ENCODE results near the gene CCDC187.
"Not testable (repeated sequence)": the region's sequence is repeated elsewhere in the genome, so short reads cannot be mapped to it uniquely, and the experiment has no call there.

Gene CCDC187

GRCh38 chr9:136237486-136238341 is 66.2 kb downstream of the CCDC187 start:
- DNase-seq, result no peak

- not testable (repeated sequence) for DNase-seq
Measured at GRCh38 chr9:136236471-136237410, 67.2 kb downstream of the CCDC187 start.

DNA sequence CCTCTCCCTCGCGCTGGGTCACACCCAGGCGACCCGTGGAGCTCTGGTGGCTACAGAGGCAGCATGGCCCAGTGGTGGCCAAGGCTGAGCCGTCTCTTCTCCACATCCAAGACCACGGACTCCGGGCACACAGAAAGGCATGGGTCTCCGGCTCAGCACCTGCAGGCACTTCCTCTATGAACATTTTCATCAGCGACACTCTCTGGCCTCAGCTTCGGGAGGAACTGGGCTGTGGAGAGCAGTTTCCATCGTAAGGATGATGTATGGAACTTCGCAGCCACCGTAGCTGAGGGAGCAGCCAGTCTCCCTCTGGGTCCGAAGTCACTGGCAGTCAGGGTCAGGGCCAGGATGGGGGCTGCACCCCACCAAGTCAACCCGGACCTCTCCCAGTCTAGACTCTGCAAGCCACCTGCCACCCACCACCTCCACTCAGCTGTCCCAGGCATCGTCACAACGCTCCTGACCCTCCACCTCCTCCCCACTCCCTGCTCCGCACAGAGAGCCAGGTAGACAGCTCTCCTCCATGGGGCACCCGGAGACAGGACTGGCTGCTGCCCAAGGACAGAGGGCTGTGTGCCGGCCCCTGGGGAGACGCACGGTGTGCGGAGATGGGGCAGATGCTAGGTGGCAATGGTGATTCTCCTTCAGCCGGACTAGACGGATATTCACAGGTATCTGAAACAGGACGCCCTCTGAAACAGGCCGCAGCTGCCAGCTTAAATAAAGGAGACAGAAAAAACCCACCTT is 68.0 kb downstream of the CCDC187 start:
- no peak for DNase-seq

- no peak for DNase-seq
Measured at GRCh38 chr9:136235171-136235570, 68.7 kb downstream of the CCDC187 start.

GRCh38 chr9:136234597-136234996 is 69.3 kb downstream of the CCDC187 start:
- no peak for DNase-seq

GRCh38 chr9:136233868-136234267 is 70.0 kb downstream of the CCDC187 start:
- no peak for DNase-seq

GRCh38 chr9:136233411-136233810 is 70.5 kb downstream of the CCDC187 start:
- DNase-seq, result no peak

GRCh38 chr9:136232969-136233368 is 70.9 kb downstream of the CCDC187 start:
- DNase-seq, result no peak

GRCh38 chr9:136231478-136232297 is 72.2 kb downstream of the CCDC187 start:
- DNase-seq, result no peak

- no peak for DNase-seq
Measured at GRCh38 chr9:136230773-136231172, 73.1 kb downstream of the CCDC187 start.

DNA sequence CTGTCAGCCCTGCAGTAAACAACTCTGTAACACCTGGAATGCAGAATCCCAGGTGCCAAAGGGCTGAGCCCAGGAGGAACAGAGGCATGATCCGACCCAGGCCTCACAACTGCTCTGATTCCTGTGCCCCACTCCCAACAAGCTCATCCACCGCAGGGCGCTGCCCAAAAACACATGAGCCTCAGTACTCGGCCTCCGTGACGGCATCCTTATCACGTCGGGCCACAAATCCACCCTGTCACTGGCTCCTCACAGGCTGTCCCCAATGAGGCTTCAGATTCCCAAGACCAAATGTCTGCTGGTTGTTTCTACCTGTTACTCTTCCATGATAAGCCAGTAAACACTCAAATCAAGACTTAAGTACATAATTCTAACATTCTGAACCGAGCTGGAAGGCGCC is 73.5 kb downstream of the CCDC187 start:
- no peak for DNase-seq

DNA sequence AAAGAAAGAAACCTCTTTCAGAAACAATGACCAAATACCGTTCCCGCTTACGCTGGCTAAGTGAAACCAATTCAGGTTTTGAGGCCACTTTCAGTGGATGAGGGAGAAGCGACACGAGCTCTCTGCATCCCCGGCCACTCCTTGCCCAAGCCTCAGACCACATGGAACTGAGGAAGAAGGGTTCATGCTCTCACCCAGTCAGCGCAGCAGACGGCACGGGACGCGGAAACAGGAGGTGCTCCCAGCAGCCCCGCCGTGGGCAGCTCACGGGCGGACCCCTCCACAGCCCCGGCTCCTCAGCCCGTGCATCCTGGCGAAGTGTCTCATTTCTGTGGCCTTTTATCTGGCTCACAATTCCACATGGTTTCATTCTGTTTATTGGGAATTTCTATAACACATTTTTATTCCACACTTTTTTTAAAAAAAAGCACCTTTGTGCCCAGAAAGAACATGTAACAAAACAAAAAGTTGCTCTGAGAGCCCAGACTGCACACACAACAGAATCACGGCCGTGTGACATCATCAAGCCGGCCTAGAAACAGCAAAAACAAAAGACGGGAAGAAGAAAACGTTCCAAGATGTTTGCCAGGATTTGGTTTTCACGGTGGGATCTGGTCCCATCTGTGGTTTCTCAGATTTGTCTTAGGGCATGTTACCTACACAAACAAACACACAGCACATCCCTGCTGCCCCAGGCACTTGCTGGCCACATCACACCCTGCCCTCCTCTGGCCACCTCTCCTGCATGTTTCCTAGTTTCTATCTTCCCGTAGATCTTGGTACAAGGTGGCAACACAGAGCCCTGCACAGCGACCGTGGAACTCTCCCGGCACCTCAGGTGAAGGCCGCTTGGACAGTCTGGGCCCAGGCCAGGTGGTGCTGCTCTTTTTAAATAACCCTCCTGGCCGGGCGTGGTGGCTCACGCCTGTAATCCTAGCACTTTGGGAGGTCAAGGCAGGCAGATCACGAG is 74.5 kb downstream of the CCDC187 start:
- no peak for DNase-seq

- DNase-seq, result no peak
Measured at GRCh38 chr9:136228107-136228875, 75.6 kb downstream of the CCDC187 start.

- DNase-seq, result no peak
Measured at GRCh38 chr9:136226680-136227407, 77.0 kb downstream of the CCDC187 start.

DNA sequence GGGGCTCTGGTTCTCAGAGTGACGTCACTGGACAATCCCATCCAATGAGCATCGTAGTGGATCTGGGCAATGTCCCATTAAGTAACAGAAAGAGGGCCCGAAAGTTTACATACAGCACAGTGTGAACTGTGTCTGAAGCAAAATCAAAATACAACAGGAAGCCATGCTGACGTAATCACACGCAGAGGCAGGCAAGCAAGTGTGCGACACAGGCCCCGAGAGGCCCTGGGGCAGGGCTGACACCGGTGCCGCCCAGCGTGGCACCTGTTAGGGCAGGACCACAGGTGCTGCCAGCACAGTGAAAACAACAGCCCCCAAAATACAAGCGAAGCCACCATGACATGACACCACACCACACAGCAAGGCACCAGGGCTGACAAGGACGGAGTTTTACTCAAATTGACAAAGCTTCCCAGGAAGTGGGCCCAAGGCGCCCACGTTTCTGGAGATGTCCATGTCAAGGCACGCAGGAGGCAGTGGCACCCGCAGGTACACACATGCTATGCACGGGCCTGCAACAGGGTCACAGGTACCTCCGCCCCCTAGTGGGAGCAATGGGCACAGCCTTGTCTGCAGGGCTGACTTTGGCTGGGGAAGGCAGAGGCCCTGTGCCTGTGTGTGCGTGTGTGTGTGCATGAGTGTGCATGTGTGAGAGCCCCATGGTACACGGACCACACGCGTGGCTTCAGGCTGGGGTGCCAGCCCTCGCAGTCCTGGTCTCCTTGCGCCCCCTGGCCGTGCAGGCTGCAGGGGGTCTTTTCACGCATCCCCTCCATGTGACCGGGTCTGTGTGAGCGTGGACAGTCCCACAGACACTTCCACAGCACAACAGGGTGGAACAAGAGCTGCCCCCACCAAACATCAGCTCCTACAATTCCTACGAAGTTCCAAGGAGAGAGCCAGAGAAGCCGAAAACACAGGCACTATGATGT is 77.9 kb downstream of the CCDC187 start:
- no peak for DNase-seq

GRCh38 chr9:136225366-136225747 is 78.5 kb downstream of the CCDC187 start:
- no peak for DNase-seq

DNA sequence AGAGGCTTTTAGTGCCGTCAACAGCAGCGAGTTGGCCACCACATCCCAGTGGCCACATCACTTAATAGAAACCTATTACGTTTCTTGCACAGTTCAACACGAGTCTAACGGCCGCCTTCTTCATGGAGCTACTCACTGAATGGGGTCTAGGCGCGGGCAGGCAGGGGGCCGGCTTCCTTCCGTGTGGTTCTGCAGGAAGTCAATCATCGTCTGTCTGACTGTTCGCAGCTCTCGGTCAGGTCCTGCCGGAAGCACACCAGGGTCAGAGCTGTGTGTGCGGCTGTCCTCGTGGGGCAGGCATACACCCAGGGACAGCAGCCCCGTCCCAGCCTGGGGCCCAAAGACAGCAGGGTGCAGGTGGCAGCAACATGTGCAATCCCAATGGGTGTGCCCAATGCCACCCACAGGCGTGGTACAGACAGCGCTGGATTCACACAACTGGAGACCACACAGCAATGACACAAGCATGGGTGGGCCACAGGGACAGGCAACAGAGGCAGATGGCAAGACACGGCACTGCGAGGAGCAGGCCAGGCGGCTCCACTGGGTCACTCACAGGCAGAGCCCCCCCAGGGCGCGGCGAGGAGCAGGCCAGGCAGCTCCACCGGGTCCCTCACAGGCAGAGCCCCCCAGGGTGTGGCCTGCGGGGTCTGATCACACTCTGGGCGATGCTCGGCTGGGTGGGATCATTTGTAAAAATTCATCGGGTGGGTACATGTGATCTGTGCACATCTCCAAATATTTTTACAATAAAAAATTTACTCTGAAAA is 79.8 kb downstream of the CCDC187 start:
- no peak for DNase-seq

Data from activated gamma-delta T cell (primary cell).